RWPE1 (cell line): ENCODE results near the gene CLEC20A.

Source experiments
- CTCF ChIA-PET: fragments of 350-600 bp; sonication (Branson Sonifier 250); formaldehyde crosslinking; extraction: SDS; loops from one replicate; lab custom pipeline; 2021; lab: Yijun Ruan, JAX
- POLR2A ChIA-PET: fragments of 400-600 bp; formaldehyde crosslinking; extraction: SDS; loops from one replicate; lab custom pipeline; 2020; ENCODE audit warnings: antibody characterized with exemption; ENCODE audit not compliant: low non-redundant PET; lab: Yijun Ruan, JAX
- DNase-seq: peaks from one replicate; pipeline ENCODE4 v3.0.0; 2012; ENCODE audit warnings: low spot score
- H3K27ac ChIP-seq: fragments of 450-650 bp; 2 replicates; pipeline ENCODE4 v1.5.1; 2017
- CTCF ChIP-seq: fragments of 450-650 bp; conservative IDR thresholded peaks from 2 replicates; pipeline ENCODE4 v1.5.1; 2017; ENCODE audit warnings: low read depth, mild to moderate bottlenecking

Gene CLEC20A

DNA sequence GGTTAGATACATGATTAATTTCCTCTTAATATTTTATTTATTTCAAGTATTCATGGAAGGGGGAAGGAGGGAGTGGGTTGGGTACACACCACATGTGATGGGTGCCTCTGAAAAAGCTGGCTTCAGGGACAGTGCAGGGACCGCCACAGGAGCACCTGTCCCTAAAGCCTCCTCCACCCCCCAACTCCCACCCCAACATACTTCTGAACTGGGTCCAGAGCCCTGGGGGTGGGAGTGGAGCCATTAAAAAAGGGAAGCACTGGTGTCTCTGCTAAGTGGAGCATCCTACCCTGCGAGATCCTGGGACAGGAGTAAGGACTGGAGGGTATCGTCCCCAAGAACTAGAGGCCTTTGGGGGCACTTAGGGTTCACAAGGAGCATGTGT is 5.6 kb upstream of the CLEC20A start:
- no peak overlapping the region for H3K27ac ChIP-seq
- TF ChIP-seq CTCF = no peak
- DNase-seq = no peak
- POLR2A ChIA-PET = no interaction called here
- CTCF ChIA-PET = interaction anchor here (0.6 to 1.5 kb wide), 10 partner anchors 15 to 1576 kb away, joined by 3 to 10 read pairs (median 4); no protein-coding TSS in a partner anchor

GRCh38 chr1:178501705-178502329 is 5.1 kb upstream of the CLEC20A start:
- no peak overlapping the region for H3K27ac ChIP-seq
- TF ChIP-seq CTCF = peak; percentile 75
- CTCF ChIA-PET = interaction anchor here (0.6 to 1.5 kb wide), 16 partner anchors 15 to 1577 kb away, joined by 3 to 10 read pairs (median 3); no protein-coding TSS in a partner anchor
- DNase-seq = peak; percentile 65
- POLR2A ChIA-PET = no interaction called here

- CTCF ChIA-PET = interaction anchor here (0.6 to 1.5 kb wide), 14 partner anchors 14 to 514 kb away, joined by 3 to 9 read pairs (median 3); no protein-coding TSS in a partner anchor
- no peak for TF ChIP-seq CTCF
- POLR2A ChIA-PET = no interaction called here
These were observed 4.3 kb upstream of the CLEC20A start for GRCh38 chr1:178500936-178501554.

GRCh38 chr1:178500091-178500770 is 3.5 kb upstream of the CLEC20A start:
- ChIA-PET CTCF (interaction anchor here (0.9 to 1.5 kb wide), 6 partner anchors 17 to 196 kb away, joined by 3 to 9 read pairs (median 4); no protein-coding TSS in a partner anchor), POLR2A (no interaction called here)
- no peak for DNase-seq
- TF ChIP-seq CTCF = no peak
- H3K27ac ChIP-seq = no peak overlapping the region

More at GRCh38 chr1:178500936-178501554, 4.3 kb upstream of the CLEC20A start:
- no peak for DNase-seq
- no peak overlapping the region for H3K27ac ChIP-seq

GRCh38 chr1:178498896-178499675 is 2.3 kb upstream of the CLEC20A start:
- CTCF ChIA-PET = interaction anchor here (0.6 to 1.5 kb wide), 3 partner anchors 9 to 609 kb away, joined by 3 to 4 read pairs (median 3); no protein-coding TSS in a partner anchor
- no peak for TF ChIP-seq CTCF
- POLR2A ChIA-PET = no interaction called here
- H3K27ac ChIP-seq = no peak overlapping the region
- DNase-seq = no peak
